ENCODE data around the gene SESTD1. TPM values are rescaled to one million over a fixed set of nuclear protein-coding genes. Genes with fewer than 3 reads are reported as not detected.
A peak's percentile ranks its signal among the peaks of the same experiment; 100 is the strongest.

Gene SESTD1
- total and polyA plus RNA-seq, 2 of the 13 experiments (the other 11 are each of a cell fraction or from before 2014, with no cell fraction given): 74.4 to 101 TPM

DNA sequence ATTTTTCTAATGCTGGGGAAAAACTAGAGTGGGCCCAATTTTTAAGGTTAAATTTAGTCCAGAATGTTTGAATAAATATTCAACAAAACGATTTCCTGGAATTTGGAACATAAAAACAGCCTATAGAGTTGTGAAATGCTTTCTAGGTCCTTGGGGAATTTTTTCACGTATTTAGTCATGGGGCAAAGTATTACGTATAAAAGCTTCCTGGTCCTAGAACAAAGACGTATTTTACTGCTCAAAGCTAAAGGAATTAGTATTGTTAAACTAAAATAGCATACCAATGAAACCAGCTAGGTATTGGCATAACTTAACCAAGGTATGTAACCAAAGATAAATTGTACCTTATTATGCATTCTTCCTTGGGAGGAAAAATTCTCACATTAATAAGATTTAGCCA lies 1.6 kb downstream of the SESTD1 start (continued):
- TF ChIP-seq CREB1 (IDR thresholded peaks at IDR 0.05): peak; percentile 33; the same call in 1 of the 2 replicates
- peak; percentile 53 for TF ChIP-seq CREB1 (CRISPR knock-in tag; IDR thresholded peaks at IDR 0.05)
- TF ChIP-seq MAFK (conservative IDR thresholded peaks at IDR 0.05 in 1 of 2, IDR thresholded peaks at IDR 0.05 in 1 of 2; ENCODE audit: low read length in 2 of 2): no peak
- TF ChIP-seq ZNF235 (CRISPR knock-in tag; IDR thresholded peaks at IDR 0.05; ENCODE audit: borderline replicate concordance): no peak
- TF ChIP-seq CEBPB (IDR thresholded peaks at IDR 0.05; ENCODE audit: borderline replicate concordance, low read depth, low read length): peak; percentile 62; the same call in 1 of the 2 replicates

- DNase-seq (ENCODE audit: low spot score): no peak
- Histone ChIP-seq H4K20me1 (ENCODE audit: insufficient read depth, low read length) (peaks cover 56% of the 10 kb centered on the region), H3K27me3 (ENCODE audit: control insufficient read depth in 1 of 2, insufficient read depth in 2 of 2, low read length in 2 of 2) (no peaks in the 10 kb centered on the region; a peak in 1 of 5 replicates), H3K79me2 (ENCODE audit: insufficient read depth, low read length) (peaks cover 69% of the 10 kb centered on the region), H3K9ac (ENCODE audit: insufficient read depth, low read depth, low read length) (peak overlapping the region; percentile 96; the same call in 1 of the 2 replicates), H3K4me3 (replicated peaks in 1 of 3; ENCODE audit: insufficient read depth in 1 of 3, low read depth in 2 of 3, low read length in 3 of 3) (peak overlapping the region; percentile 86 to 98 (median 96); a peak in 5 of 6 replicates), H3K36me3 (replicated peaks in 1 of 2; ENCODE audit: control insufficient read depth in 1 of 2, insufficient read depth in 2 of 2, low read length in 2 of 2) (no peaks in the 10 kb centered on the region), H3K9me3 (ENCODE audit: low read length) (no peaks in the 10 kb centered on the region), H2AFZ (ENCODE audit: low read length) (no peak overlapping the region), H3K27ac (ENCODE audit: extremely low read length, insufficient read depth, low read length) (peak overlapping the region; percentile 87), H3K4me1 (ENCODE audit: insufficient read depth, low read length) (peaks cover 76% of the 10 kb centered on the region), H3K4me2 (ENCODE audit: low read depth, low read length) (peak overlapping the region; percentile 91)
- BruUV-seq (replicated peaks): no TSS peak
- FAIRE-seq: no peak
- POLR2A ChIA-PET: interaction anchor here (1.9 to 2.5 kb wide), 2 partner anchors 10 to 25 kb away, joined by 6 to 53 read pairs; no protein-coding TSS in a partner anchor
- in situ Hi-C loops (cut with HindIII; ENCODE audit: extremely low pct_ligation_motif_present, low pct_unique_long_range_greater_than_20kb): no loop called here
- intact Hi-C loops (cut with micrococcal nuclease; ENCODE audit: unreplicated experiment): loop anchor here (2.0 to 5.0 kb wide), 2 partner anchors 23 to 45 kb away; no protein-coding TSS in a partner anchor
- 69% methylated on average over 3 of the region's 3 CpGs for WGBS (ENCODE audit: low lambda C conversion rate)
- no peak for ATAC-seq
- CTCF ChIA-PET (ENCODE audit: low intra/inter-chr PET ratio, low total read pairs): no interaction called here
- TF ChIP-seq, protein P1, sequence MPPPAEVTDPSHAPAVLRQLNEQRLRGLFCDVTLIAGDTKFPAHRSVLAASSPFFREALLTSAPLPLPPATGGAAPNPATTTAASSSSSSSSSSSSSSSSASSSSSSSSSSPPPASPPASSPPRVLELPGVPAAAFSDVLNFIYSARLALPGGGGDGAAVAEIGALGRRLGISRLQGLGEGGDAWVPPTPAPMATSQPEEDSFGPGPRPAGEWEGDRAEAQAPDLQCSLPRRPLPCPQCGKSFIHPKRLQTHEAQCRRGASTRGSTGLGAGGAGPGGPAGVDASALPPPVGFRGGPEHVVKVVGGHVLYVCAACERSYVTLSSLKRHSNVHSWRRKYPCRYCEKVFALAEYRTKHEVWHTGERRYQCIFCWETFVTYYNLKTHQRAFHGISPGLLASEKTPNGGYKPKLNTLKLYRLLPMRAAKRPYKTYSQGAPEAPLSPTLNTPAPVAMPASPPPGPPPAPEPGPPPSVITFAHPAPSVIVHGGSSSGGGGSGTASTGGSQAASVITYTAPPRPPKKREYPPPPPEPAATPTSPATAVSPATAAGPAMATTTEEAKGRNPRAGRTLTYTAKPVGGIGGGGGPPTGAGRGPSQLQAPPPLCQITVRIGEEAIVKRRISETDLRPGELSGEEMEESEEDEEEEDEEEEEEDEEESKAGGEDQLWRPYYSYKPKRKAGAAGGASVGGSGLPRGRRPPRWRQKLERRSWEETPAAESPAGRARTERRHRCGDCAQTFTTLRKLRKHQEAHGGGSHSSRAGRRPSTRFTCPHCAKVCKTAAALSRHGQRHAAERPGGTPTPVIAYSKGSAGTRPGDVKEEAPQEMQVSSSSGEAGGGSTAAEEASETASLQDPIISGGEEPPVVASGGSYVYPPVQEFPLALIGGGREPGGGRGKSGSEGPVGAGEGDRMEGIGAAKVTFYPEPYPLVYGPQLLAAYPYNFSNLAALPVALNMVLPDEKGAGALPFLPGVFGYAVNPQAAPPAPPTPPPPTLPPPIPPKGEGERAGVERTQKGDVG (CRISPR knock-in tag; IDR thresholded peaks at IDR 0.05; ENCODE audit: borderline replicate concordance): no peak
- TF ChIP-seq ZNF563 (CRISPR knock-in tag; IDR thresholded peaks at IDR 0.05) (no peak), ZNF207 (IDR thresholded peaks at IDR 0.05; ENCODE audit: borderline replicate concordance) (no peak), NR2F2 (IDR thresholded peaks at IDR 0.05; ENCODE audit: borderline replicate concordance, low read depth) (no peak), SMYD3 (CRISPR knock-in tag; IDR thresholded peaks at IDR 0.05) (0 out of 2 replicates have a peak, but pooled peaks have one; percentile 8), SMARCE1 (IDR thresholded peaks at IDR 0.05; ENCODE audit: borderline replicate concordance) (no peak), HOXA9 (CRISPR knock-in tag; IDR thresholded peaks at IDR 0.05; ENCODE audit: borderline replicate concordance) (no peak), ZNF451 (CRISPR knock-in tag; IDR thresholded peaks at IDR 0.05) (no peak), EED (CRISPR knock-in tag; IDR thresholded peaks at IDR 0.05) (no peak), MAFK (conservative IDR thresholded peaks at IDR 0.05 in 1 of 2, IDR thresholded peaks at IDR 0.05 in 1 of 2; ENCODE audit: low read length in 2 of 2) (peak; percentile 78 to 90), MAF1 (CRISPR knock-in tag; IDR thresholded peaks at IDR 0.05; ENCODE audit: borderline replicate concordance) (no peak), SRSF1 (optimal IDR thresholded peaks at IDR 0.05; ENCODE audit: low read depth, low read length) (no peak), ZSCAN20 (CRISPR knock-in tag; IDR thresholded peaks at IDR 0.05; ENCODE audit: borderline replicate concordance) (no peak)
- TF ChIP-seq, protein P2, sequence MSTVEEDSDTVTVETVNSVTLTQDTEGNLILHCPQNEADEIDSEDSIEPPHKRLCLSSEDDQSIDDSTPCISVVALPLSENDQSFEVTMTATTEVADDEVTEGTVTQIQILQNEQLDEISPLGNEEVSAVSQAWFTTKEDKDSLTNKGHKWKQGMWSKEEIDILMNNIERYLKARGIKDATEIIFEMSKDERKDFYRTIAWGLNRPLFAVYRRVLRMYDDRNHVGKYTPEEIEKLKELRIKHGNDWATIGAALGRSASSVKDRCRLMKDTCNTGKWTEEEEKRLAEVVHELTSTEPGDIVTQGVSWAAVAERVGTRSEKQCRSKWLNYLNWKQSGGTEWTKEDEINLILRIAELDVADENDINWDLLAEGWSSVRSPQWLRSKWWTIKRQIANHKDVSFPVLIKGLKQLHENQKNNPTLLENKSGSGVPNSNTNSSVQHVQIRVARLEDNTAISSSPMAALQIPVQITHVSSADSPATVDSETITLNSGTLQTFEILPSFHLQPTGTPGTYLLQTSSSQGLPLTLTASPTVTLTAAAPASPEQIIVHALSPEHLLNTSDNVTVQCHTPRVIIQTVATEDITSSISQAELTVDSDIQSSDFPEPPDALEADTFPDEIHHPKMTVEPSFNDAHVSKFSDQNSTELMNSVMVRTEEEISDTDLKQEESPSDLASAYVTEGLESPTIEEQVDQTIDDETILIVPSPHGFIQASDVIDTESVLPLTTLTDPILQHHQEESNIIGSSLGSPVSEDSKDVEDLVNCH (CRISPR knock-in tag; IDR thresholded peaks at IDR 0.05): no peak
Observed at GRCh38 chr2:179262077-179262660, 2.5 kb downstream of the SESTD1 start.

Measured in HepG2 (cell line).